RWPE2 (cell line): ENCODE measurements around the gene SLMAP.

ENCODE experiments used
- ATAC-seq: fragments of 200-7000 bp; cut with Tn5 transposase; 3 replicates; pipeline ENCODE4 v1.9.1; 2021; ENCODE audit warnings: low read depth
- DNase-seq: peaks from one replicate; pipeline ENCODE4 v3.0.0-alpha.2; 2020; ENCODE audit warnings: low spot score
- H3K27ac ChIP-seq: fragments of 450-650 bp; 2 replicates; pipeline ENCODE4 v1.5.1; 2017; ENCODE audit warnings: mild to moderate bottlenecking; ENCODE audit not compliant: poor library complexity, severe bottlenecking
- H3K27me3 ChIP-seq: fragments of 250-450 bp; sonication (Bioruptor Pico); 2 replicates; pipeline ENCODE4 v1.5.1; 2021; ENCODE audit warnings: mild to moderate bottlenecking, moderate library complexity; ENCODE audit not compliant: insufficient read depth, poor library complexity, severe bottlenecking
- H3K36me3 ChIP-seq: fragments of 250-450 bp; sonication (Bioruptor Pico); 2 replicates; pipeline ENCODE4 v1.5.1; 2020; ENCODE audit warnings: low read depth, mild to moderate bottlenecking, moderate library complexity
- H3K4me1 ChIP-seq: fragments of 250-450 bp; sonication (Bioruptor Pico); 2 replicates; pipeline ENCODE4 v1.5.1; 2021; ENCODE audit warnings: mild to moderate bottlenecking, moderate library complexity; ENCODE audit not compliant: insufficient read depth, poor library complexity, severe bottlenecking
- H3K4me3 ChIP-seq: fragments of 250-450 bp; sonication (Bioruptor Pico); 2 replicates; pipeline ENCODE4 v1.5.1; 2021; ENCODE audit warnings: mild to moderate bottlenecking, moderate library complexity; ENCODE audit not compliant: severe bottlenecking
- H3K9me3 ChIP-seq: fragments of 250-450 bp; sonication (Bioruptor Pico); 2 replicates; pipeline ENCODE4 v1.5.1; 2021; ENCODE audit warnings: mild to moderate bottlenecking, moderate library complexity; ENCODE audit not compliant: severe bottlenecking
- TF ChIP-seq, protein P1 (sequence below): fragments of 450-650 bp; IDR thresholded peaks from one replicate; pipeline ENCODE4 v1.5.1; 2017; ENCODE audit warnings: mild to moderate bottlenecking, moderate library complexity; ENCODE audit not compliant: poor library complexity, severe bottlenecking

Gene SLMAP

DNA sequence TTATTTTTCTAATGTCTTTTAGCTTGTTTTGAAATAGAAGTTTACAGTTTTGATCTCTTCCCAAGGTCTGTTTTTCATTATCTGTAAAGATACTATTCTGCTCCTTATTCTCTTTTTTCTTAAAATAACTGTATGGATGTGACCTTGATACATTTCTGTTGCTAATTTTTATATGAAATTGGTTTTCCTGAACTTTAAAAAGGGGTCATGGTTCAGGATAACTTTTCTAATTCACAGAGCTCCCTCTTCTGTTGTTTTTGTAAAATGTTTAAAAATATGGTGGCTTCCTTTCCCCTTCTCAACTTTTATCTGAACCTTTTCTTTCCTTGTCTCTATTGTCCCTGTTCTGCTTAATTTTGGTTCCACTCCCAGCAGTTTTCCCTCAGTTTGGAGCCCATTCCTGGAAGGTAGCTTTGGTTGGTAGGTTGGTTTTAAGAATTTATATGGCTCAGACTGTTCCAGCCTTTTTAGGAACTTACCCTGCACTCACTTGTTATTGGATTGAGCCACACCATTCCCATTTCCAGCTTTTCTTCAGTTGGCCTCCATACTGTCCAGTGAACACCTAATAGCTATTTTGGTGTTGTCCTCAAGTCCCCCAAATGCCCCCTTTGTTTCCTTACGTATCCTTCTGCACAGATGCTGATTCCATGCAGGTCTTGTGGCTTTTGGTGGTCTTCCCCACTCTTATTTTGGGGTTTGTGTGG lies 70.3 kb downstream of the SLMAP start:
- Histone ChIP-seq H3K9me3 (no peaks in the 10 kb centered on the region), H3K4me3 (no peak overlapping the region), H3K27me3 (no peaks in the 10 kb centered on the region), H3K4me1 (peaks cover 7% of the 10 kb centered on the region), H3K27ac (no peak overlapping the region), H3K36me3 (peaks cover 7% of the 10 kb centered on the region)
- no peak for DNase-seq
- TF ChIP-seq, protein P1, sequence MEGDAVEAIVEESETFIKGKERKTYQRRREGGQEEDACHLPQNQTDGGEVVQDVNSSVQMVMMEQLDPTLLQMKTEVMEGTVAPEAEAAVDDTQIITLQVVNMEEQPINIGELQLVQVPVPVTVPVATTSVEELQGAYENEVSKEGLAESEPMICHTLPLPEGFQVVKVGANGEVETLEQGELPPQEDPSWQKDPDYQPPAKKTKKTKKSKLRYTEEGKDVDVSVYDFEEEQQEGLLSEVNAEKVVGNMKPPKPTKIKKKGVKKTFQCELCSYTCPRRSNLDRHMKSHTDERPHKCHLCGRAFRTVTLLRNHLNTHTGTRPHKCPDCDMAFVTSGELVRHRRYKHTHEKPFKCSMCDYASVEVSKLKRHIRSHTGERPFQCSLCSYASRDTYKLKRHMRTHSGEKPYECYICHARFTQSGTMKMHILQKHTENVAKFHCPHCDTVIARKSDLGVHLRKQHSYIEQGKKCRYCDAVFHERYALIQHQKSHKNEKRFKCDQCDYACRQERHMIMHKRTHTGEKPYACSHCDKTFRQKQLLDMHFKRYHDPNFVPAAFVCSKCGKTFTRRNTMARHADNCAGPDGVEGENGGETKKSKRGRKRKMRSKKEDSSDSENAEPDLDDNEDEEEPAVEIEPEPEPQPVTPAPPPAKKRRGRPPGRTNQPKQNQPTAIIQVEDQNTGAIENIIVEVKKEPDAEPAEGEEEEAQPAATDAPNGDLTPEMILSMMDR, result peak; percentile 57
- no peak for ATAC-seq

DNA sequence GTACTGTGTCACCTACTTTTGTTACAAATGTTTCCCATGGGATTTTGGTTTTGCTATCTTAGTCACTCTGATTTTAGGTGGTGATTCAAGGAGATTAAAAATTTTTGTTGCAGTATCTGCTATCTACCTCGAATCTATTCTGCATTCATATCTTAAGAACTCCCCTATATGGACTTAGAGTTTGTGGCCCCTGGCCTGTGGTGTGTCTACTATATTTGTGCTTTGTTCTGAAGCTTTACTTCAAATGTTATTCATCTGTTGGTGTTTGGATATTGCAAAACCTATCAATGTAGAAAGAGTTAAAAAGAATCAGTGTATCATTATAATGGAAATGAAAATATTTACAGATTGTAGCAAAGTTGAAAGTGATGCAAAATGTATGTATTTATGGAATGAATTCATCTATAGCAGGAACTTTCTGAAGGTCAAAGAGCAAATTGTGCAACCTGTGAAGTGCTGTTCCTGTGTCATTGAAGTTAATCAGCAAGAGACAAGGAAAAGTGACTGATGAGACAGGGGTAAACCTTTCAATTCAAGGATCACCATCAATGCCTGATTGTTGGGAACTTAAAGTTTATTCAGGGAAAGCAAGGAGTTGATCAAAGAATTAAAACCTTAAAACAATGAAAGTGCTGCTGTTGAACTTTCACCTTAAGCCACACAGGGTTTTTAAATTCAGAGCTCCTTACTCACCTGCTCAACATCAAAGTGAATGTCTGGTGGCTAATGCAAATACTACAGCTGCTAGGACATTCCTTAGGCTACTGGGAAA lies 71.0 kb downstream of the SLMAP start:
- Histone ChIP-seq H3K9me3 (no peaks in the 10 kb centered on the region), H3K4me3 (no peak overlapping the region), H3K27ac (no peak overlapping the region), H3K4me1 (peaks cover 7% of the 10 kb centered on the region), H3K27me3 (no peaks in the 10 kb centered on the region), H3K36me3 (peaks cover 14% of the 10 kb centered on the region)
- TF ChIP-seq, protein P1, result no peak
- ATAC-seq (no peak), DNase-seq (no peak)

DNA sequence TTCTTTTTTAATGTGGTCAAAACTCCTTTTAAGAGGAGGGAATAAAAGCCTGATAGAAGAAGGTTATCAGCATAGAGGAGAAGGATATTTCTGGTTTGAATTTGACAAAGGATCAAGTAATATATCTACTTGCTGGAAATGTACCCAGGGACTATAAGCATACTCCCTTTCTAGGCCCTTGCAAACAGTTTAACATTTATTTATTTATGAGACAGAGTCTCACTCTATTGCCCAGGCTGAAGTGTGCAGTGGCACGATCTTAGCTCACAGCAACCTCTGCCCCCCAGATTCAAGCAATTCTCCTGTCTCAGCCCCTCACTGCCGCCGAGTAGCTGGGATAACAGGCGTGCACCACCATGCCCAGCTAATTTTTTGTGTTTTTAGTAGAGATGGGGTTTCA lies 71.6 kb downstream of the SLMAP start:
- H3K4me1 ChIP-seq, result peaks cover 7% of the 10 kb centered on the region
- no peaks in the 10 kb centered on the region for H3K9me3 ChIP-seq
- H3K27me3 ChIP-seq, result no peaks in the 10 kb centered on the region
- DNase-seq (no peak), ATAC-seq (no peak)
- H3K4me3 ChIP-seq, result no peak overlapping the region
- H3K27ac ChIP-seq, result no peak overlapping the region
- peaks cover 20% of the 10 kb centered on the region for H3K36me3 ChIP-seq
- TF ChIP-seq, protein P1, result no peak

DNA sequence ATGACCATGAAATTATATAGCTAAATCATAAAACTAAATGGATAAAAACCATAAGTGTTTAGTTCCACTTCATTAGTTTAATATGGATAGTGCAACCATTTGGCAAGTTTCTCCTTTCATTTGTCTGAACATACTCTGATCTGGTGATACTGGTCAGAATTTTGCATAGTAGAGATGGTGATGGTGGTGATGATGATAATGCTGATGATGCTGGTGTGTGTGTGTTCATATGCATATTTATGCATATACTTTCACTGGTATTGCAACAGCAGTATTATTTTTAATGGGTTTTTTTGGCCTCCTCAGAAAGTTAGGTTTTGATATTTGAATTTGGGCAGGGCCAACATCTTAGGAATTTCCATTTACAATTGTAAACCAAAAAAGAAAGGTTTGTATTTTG lies 76.4 kb downstream of the SLMAP start:
- Histone ChIP-seq H3K4me1 (peaks cover 2% of the 10 kb centered on the region), H3K27me3 (no peaks in the 10 kb centered on the region), H3K4me3 (no peak overlapping the region), H3K36me3 (peaks cover 46% of the 10 kb centered on the region), H3K27ac (no peak overlapping the region), H3K9me3 (no peaks in the 10 kb centered on the region)
- TF ChIP-seq, protein P1, result no peak
- DNase-seq (no peak), ATAC-seq (no peak)

DNA sequence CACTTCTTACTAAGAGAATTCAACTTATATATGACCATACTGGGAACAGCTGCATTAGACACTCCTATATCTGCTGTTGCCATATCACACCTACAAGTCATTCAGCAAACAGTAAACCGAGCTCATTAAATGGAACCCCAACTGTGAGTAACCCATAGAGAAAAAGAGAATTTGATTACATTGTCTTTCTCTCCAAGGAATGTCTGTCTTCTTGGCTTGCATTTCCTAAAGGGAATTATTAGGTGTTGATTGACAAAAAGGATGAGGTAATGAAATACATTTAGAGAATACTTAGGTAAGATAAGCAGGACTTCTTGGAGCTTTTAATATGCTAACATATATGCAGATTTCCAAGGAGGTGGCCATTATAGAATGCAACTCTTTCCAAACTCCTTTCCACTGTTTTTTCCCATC lies 76.8 kb downstream of the SLMAP start:
- Histone ChIP-seq H3K27me3 (no peaks in the 10 kb centered on the region), H3K27ac (no peak overlapping the region), H3K4me3 (no peak overlapping the region), H3K4me1 (no peaks in the 10 kb centered on the region), H3K9me3 (no peaks in the 10 kb centered on the region), H3K36me3 (peaks cover 46% of the 10 kb centered on the region)
- ATAC-seq (no peak), DNase-seq (no peak)
- TF ChIP-seq, protein P1, result no peak
